HG02870 (cell line): Measurements from ENCODE around the gene LRG1.

Experiments
- ATAC-seq: cut with Tn5 transposase; IDR thresholded peaks from one replicate; pipeline ENCODE4 v1.9.1; 2021; ENCODE audit warnings: mild to moderate bottlenecking, moderate library complexity; ENCODE audit not compliant: unreplicated experiment

The LRG1 gene

GRCh38 chr19:4512070-4512469, 27.8 kb downstream of the LRG1 start:
- no peak for ATAC-seq

DNA sequence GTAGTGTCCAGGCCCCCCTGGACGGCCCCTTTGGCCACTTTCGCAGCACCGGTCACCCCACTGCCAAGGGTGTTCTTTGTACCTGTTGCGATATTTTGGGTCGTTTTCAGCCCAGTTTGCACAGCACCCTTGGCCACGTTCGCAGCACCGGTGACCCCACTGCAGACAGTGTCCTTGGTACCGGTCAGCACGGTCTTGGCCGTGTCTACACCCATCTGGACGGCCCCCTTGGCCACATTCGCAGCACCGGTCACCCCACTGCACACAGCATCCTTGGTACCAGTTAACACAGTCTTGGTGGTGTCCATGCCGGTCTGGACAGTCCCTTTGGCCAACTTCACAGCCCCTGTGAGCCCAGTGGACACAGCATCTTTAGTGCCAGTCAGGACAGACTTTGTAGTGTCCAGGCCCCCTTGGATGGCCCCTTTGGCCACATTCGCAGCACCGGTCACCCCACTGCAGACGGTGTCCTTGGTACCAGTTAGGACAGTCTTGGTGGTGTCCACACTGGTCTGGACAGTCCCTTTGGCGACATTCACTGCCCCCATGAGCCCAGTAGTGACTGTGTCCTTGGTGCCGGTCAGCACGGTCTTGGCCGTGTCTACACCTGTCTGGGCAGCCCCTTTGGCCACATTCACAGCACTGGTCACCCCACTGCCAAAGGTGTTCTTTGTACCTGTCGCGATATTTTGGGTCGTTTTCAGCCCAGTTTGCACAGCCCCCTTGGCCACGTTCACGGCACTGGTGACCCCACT, 28.4 kb downstream of the LRG1 start:
- no peak for ATAC-seq

DNA sequence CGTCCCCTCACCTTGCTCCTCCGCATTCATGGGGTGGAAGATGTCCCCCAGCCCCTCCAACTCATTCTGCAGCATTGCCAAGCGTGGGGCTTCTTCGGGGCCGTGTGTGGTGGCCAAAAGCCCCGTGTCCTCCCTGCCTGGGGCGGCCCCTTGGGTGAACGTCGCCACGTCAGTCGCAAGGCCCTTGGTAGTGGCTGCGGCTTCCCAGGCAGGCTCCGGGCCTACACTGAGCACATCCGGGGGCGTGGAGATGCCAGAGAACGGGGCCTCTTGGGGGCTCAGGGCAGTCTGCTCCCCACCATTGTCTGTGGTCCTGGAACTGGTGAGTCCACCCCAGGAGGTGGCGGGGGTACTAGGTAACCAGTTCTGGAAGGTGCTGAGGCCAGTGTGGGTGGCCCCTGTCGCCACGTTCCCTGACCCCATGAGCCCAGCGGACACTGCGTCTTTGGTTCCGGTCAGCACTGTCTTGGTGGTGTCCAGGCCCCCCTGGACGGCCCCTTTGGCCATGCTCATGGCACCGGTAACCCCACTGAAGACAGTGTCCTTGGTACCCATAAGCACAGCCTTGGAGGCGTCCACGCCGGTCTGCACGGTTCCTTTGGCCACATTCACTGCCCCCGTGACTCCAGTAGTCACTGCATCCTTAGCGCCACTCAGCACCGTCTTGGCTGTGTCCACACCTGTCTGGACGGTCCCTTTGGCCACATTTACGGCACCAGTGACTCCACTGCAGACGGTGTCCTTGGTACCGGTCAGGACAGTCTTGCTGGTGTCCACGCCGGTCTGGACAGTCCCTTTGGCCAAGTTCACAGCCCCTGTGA, 29.2 kb downstream of the LRG1 start:
- no peak for ATAC-seq

- no peak for ATAC-seq
Observed at GRCh38 chr19:4508698-4509097, 31.1 kb downstream of the LRG1 start.

DNA sequence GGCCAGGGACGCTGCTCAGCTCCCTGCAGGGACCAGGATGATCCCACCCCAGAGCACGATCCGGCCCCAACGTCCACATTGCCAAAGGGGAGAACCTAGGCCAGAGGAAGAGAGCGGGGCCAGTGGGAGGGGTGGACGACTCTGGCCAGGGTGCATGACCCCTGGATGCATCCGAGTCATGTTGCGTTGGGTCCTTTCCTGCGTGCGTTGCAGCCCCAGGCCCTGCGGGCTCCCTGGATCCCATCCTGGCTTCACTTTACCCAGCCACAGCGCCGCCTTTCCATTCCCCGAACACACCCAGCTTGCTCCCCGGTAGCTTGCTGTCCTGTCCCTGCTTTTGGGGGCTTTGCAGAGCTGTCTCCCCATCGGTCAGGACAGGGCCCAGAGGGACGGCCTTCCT, 32.0 kb downstream of the LRG1 start:
- ATAC-seq, result no peak

GRCh38 chr19:4507150-4507452, 32.7 kb downstream of the LRG1 start:
- no peak for ATAC-seq

GRCh38 chr19:4506449-4507149, 33.2 kb downstream of the LRG1 start:
- no peak for ATAC-seq

DNA sequence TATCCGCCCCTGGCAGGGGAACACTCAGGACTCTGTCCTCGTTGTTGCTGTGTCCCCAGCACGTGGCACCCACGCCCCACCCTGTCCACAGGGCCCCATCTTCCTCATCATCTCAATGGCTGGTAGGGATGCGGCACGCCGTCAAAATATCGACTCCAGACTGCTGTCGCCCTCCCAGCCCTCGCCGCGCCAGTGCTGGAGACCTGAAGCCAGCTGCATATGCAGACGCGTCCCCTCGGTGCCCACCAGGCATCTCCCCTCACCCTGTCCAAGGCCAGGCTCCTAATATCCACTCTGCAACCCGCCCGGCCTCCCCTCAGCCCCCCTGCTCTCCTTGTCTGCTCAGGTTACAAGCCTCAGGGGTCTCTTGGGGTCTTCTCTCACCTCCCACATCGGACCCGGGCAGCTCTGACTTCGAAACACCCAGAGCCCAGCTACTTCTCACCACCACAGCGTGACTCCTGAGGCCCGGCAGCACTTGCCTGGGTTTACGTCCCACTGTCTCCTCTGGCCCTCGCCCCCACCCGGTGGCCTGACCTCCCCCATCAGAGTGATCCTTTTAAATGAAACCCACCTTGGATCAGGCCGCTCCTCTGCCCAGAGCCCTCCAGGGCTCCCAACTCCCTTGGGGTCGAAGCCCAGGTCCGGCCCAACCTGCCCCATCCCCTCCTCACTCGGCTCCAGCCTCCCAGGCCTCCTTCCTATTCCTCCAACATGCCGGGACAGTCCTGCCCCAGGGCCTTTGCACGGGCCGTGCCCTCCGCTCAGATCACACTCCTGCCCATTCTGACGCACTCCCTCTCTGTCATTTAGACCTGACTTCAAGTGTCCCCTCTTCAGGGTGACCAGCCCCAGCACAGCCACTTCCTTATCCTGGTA, 34.0 kb downstream of the LRG1 start:
- no peak for ATAC-seq

GRCh38 chr19:4504891-4505569, 34.8 kb downstream of the LRG1 start:
- ATAC-seq, result no peak

DNA sequence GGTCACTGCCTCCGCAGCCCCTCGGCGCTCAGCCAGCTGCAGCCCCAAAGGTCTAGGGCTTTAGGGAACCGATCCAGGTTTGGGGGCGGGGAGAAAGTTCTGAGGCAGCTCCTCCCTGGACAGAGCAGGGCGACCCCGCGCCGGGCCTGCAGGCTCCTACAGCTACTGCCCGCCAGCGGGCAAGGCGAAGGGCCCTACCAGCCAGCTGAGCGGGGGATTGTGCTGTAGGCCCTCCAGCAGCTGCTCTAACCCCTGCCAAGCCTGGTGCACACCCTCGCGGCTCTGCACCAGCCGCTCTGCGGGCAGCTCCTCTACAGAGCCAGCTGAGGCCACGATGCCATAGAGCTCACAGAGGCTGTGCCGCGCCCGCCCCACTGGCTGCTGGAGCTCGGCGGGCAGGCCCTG, 35.5 kb downstream of the LRG1 start:
- ATAC-seq, result no peak

DNA sequence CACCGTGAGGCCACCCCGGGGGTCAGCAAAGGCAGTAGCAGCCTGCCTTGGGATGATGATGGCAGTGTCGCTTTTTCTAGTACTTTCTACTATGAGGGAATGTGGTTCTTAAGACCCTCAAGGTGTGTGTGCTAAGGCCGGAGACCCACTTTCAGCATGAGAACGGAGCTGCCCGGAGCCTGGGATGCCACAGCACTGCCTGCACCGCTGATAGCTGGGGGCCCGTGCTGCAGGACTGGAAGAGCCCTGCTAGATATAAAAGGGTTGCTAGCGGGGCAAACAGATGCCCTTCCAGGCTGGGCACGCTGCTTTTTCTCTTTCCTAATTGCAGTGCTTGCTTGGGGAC, 36.0 kb downstream of the LRG1 start:
- ATAC-seq, result no peak

DNA sequence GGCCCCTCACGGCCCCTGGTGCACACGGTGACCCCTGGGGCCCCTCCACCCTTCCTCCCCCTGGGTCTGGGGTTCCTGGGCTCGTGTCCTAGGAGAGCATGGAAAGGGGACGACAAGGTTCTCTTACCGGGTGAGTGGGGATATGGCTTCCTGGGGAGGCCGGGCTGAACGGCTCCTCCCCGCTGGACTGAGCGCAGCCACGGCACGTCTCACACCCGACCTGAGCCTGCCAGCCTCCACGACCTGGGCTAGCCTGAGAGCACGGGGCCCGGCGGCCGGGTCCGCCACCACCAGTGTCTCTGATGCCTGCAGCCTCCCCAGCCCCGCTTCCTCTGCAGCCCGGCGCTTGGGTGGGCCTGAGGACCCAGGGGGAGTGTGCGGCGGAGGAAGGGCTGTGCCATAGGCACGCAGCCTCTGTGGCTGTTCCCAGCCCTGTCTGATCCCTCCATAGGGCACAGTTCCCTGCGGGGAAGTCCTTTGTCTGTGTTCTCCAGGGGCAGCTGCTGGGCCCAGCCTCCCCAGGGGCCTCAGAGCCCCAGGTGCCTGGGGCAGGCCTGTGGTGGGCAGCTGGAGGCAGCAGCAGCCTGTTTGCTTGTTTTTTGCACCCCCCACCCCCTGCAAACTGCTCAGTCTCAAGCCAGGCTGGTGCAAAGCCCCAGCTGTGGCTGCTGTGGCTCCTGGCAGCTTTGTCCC, 36.6 kb downstream of the LRG1 start:
- no peak for ATAC-seq

- ATAC-seq, result no peak
Observed at GRCh38 chr19:4502282-4503131, 37.3 kb downstream of the LRG1 start.

- no peak for ATAC-seq
Observed at GRCh38 chr19:4501691-4502090, 38.1 kb downstream of the LRG1 start.

GRCh38 chr19:4500841-4501591, 38.8 kb downstream of the LRG1 start:
- no peak for ATAC-seq

DNA sequence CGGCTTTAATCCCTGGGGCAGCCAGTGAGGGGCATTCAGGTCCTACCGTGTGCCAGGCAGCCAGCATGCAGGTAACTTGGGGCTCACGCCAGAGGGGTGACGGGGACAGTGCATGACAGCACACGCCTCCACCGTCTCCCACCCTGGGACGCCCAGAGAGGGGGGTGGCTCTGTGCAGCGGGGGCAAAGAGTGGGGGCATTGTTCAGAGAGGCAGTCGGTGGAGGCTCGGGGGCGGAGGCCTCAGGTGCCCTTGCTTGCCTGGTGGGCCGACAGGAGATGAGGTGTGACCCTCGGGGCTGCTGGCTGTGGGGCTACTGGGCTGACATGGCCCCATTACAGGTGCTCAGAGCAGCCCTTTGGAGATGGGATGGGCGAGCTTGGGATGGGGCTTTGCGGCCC, 40.0 kb downstream of the LRG1 start:
- ATAC-seq, result no peak

DNA sequence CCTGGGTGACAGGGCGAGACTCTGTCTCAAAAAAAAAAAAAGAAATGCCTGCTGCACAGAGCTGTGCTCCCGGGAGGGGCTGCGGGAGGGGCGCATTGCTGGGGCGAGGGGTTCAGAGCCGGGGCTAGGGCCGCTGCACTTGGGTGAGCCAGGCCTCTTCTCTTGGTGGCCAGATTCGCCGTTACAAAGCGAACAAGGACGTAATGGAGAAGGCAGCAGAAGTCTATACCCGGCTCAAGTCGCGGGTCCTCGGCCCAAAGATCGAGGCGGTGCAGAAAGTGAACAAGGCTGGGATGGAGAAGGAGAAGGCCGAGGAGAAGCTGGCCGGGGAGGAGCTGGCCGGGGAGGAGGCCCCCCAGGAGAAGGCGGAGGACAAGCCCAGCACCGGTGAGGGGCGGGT, 40.5 kb downstream of the LRG1 start:
- ATAC-seq, result no peak

- ATAC-seq, result no peak
Observed at GRCh38 chr19:4498694-4499093, 41.1 kb downstream of the LRG1 start.
